GM21825 (cell line): ENCODE measurements around the gene TMEM204.

Experiments used
- ATAC-seq: cut with Tn5 transposase; IDR thresholded peaks from one replicate; pipeline ENCODE4 v1.9.1; 2021; ENCODE audit warnings: mild to moderate bottlenecking, moderate library complexity; ENCODE audit not compliant: unreplicated experiment

The TMEM204 gene

GRCh38 chr16:1519831-1520230, 13.6 kb upstream of the TMEM204 start:
- no peak for ATAC-seq

DNA sequence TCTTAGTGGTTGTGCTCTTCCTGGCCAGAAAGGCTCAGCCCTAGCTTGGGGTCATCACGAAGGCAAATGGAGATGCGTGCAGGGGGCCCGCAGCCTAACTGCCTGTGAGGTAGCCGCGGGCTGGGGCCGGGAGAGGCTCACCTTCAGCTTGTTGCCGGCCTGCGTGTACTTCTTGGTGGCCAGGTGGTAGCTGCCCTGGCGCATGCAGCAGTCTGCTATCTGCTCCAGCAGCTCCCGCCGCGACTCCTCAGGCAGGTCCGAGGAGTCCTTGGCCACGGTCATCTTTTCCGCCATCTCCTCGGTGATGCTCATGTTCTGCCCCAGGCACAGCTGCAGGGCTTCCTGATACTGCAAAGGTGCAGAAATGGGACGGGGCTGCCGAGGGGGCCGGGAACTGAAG, 13.0 kb upstream of the TMEM204 start:
- ATAC-seq, result no peak

- ATAC-seq, result no peak
Observed at GRCh38 chr16:1523581-1524245, 9.8 kb upstream of the TMEM204 start.

- no peak for ATAC-seq
Observed at GRCh38 chr16:1524366-1524765, 9.1 kb upstream of the TMEM204 start.

- ATAC-seq, result no peak
Observed at GRCh38 chr16:1525871-1526607, 7.4 kb upstream of the TMEM204 start.

DNA sequence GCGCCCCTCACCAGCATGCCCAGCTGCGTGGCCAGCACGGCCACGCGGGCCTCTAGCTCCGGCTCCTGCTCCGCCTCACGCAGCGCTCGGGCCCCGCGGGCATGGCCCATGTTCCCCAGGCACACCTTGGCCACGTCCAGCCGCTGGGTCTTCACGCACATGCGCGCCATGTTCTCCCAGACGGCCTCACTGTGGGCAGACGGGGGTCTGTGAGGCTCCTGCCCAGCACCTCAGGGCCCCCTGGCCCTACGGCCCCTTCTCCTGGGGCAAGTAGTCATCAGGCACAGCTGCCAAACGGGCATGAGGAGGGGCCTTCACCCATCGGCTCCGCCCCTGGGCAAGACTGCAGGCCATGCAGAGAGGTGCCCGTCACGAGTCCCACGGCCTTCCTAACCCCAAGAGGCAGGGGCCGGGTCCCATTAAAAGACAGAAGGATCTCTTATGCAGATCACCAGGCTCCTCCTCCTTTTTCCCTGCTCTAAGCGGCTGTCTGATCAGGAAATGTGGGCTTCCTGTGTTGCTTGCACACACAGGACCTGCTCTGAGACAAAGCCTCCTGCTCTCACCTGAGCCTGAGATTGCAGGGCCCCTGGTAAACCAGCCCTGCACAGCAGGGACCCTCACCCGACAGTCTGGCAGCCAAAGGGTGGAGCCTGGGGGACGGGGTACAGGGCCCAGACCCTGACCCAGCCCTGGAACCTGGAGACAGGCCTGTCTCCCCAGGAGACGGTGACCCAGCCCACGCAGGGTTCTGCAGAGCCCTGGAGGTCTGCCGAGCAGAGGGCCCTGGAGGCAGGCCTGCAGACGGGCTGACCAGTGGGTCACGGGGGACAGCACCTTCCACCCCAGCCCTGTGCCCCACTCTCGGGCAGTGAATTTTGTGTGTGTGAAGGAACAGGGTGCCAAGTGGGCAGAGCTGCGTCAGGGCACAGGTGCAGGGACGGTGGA, 6.6 kb upstream of the TMEM204 start:
- ATAC-seq, result no peak

- ATAC-seq, result no peak
Observed at GRCh38 chr16:1527836-1528811, 5.3 kb upstream of the TMEM204 start.

GRCh38 chr16:1528921-1529537, 4.4 kb upstream of the TMEM204 start:
- no peak for ATAC-seq

GRCh38 chr16:1530349-1530882, 3.0 kb upstream of the TMEM204 start:
- ATAC-seq, result no peak

- ATAC-seq, result no peak
Observed at GRCh38 chr16:1530883-1531637, 2.4 kb upstream of the TMEM204 start.

GRCh38 chr16:1531638-1531910, 1.9 kb upstream of the TMEM204 start:
- ATAC-seq, result no peak

GRCh38 chr16:1532081-1532760, 1.2 kb upstream of the TMEM204 start:
- no peak for ATAC-seq

DNA sequence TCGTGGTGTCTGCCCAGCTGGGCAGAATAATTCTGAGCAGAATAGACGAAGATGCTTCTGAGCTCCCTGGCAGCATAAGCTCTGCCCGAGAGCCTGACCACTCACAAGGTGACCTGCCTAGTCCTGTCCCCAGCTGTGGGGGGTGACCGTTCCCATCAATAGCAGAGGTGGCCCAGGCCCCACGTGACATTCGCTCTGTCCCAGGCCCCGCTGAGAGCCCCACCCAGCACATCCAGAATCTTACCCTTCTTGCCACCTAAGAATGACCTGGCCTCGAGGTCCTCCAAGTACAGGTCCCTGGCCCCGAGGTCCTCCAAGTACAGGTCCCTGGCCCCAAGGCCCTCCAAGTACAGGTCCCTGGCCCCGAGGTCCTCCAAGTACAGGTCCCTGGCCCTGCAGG, 695 bp upstream of the TMEM204 start:
- no peak for ATAC-seq

DNA sequence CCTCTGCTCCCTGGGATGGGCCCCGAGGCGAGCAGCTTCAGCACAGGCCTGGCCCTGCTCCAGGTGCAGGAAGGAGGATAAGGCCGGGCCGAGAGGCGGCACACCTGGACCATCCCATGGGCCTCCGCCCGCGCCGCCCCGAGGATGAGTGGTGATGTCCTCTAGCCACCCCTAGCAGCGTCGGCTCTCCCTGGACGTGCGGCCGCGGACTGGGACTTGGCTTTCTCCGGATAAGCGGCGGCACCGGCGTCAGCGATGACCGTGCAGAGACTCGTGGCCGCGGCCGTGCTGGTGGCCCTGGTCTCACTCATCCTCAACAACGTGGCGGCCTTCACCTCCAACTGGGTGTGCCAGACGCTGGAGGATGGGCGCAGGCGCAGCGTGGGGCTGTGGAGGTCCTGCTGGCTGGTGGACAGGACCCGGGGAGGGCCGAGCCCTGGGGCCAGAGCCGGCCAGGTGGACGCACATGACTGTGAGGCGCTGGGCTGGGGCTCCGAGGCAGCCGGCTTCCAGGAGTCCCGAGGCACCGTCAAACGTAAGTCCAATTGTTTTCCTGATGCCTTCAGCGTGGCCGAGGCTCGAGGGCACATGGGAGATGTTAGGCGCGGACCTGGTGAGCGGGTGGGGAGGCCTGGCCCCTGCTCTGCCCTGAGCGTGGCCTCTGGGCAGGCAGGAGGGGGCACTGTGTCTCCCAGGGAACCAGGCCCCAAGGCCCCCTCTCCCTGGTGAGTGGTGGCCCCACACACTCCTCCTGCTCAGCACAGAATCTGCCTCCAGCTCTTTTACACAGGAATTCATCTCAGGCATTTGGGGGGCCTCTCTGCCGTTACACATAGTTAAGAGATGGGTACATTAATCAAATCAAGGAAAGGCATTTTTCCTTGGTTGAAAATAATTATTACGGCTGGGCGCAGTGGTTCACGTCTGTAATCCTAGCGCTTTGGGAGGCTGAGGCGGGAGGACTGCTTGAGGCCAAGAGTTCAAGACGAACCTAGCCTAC, 855 bp downstream of the TMEM204 start:
- ATAC-seq, result no peak

GRCh38 chr16:1535391-1536291, 2.2 kb downstream of the TMEM204 start:
- no peak for ATAC-seq

GRCh38 chr16:1536601-1537000, 3.1 kb downstream of the TMEM204 start:
- ATAC-seq, result no peak
